Endometrium (tissue), 2 donors: Measurements from ENCODE around the gene TMOD2.

Experiments
- FAIRE-seq: peaks from 2 replicates; lab custom pipeline; 2012; peaks lifted over from hg19 to GRCh38; lab: Jason Lieb, UNC
- donor health status: control.
- donor health status: control.

TMOD2 gene

GRCh38 chr15:51750792-51751696, at the start of gene TMOD2:
Gene TMOD2, plus strand, starts transcription at chr15:51751597. Its CDS starts 14,845 bp downstream, at chr15:51766442.
- FAIRE-seq: no peak

GRCh38 chr15:51702710-51703109, 48.7 kb upstream of the TMOD2 start:
- no peak for FAIRE-seq

- FAIRE-seq: no peak
Measured at GRCh38 chr15:51706291-51706690, 45.1 kb upstream of the TMOD2 start.

DNA sequence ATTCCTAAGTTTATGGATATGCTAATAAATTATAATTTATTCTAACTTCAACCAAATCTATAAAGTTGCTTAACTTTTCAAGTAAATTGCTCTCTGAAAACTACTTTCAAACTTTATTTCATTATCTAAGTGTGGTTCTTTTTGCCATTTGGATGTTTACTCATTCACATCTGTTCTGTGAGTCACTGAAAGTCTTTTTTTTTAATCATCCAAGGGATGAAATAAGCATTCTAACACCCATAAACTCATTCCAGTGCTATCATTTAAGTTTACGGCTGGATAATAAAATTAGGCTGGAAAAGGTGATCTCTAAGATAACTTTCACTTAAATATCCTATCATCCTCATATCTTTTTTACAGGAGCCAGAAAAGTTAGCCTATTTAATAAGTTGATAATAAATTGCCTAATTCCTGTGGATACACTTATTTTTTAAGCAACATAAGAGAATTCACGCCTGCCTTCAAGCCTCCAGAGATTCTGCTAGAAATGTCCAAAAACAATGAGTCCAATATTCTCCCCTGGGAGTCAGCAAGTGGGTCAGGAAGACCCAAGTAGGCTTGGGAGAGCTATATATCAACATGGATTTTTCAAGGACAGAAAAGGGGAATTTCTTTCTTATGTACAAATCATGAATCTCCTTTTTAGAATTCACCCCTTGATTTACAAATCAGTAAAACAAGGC, 44.3 kb upstream of the TMOD2 start:
- FAIRE-seq: peak; percentile 94

GRCh38 chr15:51708013-51708412, 43.4 kb upstream of the TMOD2 start:
- FAIRE-seq: no peak

- no peak for FAIRE-seq
Measured at GRCh38 chr15:51709031-51709430, 42.4 kb upstream of the TMOD2 start.

DNA sequence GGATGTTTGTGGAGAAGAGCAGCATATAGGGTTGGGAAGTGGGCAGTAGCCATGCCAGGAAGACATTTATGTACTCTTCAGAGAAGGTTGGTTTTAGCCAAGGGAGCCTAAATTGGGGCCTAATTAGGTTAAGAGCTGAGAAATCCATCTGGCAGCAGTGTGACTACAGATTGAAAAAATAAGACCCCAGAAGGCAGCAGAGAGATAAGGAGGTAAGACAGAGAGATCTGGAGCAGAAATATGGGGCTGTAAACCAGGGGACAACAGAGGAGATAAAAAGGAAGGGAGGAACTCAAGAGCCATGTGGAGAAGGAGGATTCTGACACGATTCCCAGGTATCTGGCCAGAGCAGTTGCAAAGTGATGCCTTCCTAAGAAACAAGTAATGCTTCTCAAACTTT, 37.2 kb upstream of the TMOD2 start:
- FAIRE-seq: no peak

GRCh38 chr15:51714911-51715310, 36.5 kb upstream of the TMOD2 start:
- FAIRE-seq: no peak

GRCh38 chr15:51718219-51718618, 33.2 kb upstream of the TMOD2 start:
- FAIRE-seq: no peak

- no peak for FAIRE-seq
Measured at GRCh38 chr15:51718746-51719145, 32.7 kb upstream of the TMOD2 start.

- no peak for FAIRE-seq
Measured at GRCh38 chr15:51720201-51720995, 31.0 kb upstream of the TMOD2 start.

- FAIRE-seq: no peak
Measured at GRCh38 chr15:51721199-51721960, 30.0 kb upstream of the TMOD2 start.

GRCh38 chr15:51724199-51724598, 27.2 kb upstream of the TMOD2 start:
- FAIRE-seq: no peak

- FAIRE-seq: no peak
Measured at GRCh38 chr15:51724673-51725072, 26.7 kb upstream of the TMOD2 start.

- no peak for FAIRE-seq
Measured at GRCh38 chr15:51726302-51727073, 24.9 kb upstream of the TMOD2 start.

DNA sequence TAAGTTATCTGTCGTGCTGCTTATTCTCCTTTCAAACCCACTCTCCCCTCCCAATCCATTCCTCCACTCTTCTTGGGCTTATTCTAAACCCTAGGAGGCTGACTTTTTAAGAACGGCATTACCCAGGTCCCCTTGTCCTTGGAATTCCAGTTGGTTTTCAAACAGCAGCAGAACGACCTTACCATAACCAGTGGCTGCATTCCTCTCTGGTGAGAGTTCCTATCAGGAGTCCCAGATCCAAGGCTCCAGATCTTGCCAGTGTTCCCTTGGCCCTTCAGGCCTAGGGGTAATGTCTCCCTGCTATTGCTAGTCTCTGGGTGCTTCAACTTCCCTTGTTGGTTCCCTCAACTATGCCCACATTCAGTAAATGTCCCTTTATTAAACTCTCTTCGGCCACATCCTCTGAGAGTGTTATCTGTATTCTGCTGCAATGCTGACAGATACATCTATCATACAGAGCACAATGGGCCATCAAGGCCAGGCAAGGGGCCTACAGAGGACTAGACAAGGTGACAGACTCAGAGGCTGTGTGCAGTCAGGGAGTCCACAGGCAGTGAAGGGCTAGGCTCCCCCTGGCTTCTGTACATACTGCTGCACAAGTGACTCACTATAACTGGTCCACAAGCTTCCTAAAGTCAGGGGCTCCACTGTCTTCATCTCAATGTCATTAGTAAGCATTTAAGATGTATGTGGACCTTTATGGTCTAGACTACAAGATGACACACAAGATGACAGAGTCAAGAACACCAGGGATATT, 24.1 kb upstream of the TMOD2 start:
- FAIRE-seq: no peak

GRCh38 chr15:51731549-51732267, 19.7 kb upstream of the TMOD2 start:
- FAIRE-seq: no peak

DNA sequence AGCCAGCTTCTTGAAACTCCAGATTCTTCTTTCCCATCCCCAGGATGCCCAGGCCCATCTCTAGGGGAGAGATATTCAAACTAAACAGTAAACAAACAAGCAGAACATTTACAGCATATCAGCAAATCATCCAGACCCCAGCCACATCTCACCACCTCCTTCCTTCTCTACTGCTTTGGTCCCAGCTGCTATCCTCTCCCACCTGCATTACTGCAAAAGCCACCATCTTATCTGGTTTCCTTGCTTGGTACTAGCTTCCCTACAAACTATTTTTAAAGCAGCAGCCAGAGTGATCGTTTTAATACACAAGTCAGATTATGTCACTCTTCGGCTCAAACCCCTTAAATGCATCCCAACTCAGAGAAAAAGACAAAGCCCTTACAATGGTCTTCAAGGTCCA, 18.8 kb upstream of the TMOD2 start:
- no peak for FAIRE-seq

- FAIRE-seq: no peak
Measured at GRCh38 chr15:51735228-51736010, 16.0 kb upstream of the TMOD2 start.
